Fibroblast of pulmonary artery (primary cell): ENCODE results near the gene BICC1.

Source experiments
- DNase-seq: peaks from one replicate; pipeline ENCODE4 v3.0.0-alpha.2; 2010; ENCODE audit warnings: low read depth
- H3K4me3 ChIP-seq: replicated peaks from 2 replicates; pipeline ENCODE4 v1.5.1; 2011; ENCODE audit warnings: low read depth, mild to moderate bottlenecking, control low read depth, low read length, moderate library complexity
- CTCF ChIP-seq: IDR thresholded peaks from 2 replicates; pipeline ENCODE4 v1.5.1; 2011; ENCODE audit warnings: mild to moderate bottlenecking, control low read depth, low read length, inconsistent platforms; ENCODE audit errors: missing control alignments

Gene BICC1

GRCh38 chr10:58827381-58827780, 314.7 kb downstream of the BICC1 start:
- TF ChIP-seq CTCF, result no peak
- no peak overlapping the region for H3K4me3 ChIP-seq
- DNase-seq, result no peak

- H3K4me3 ChIP-seq, result no peak overlapping the region
- no peak for TF ChIP-seq CTCF
- DNase-seq, result no peak
Measured at GRCh38 chr10:58829839-58830238, 317.2 kb downstream of the BICC1 start.

GRCh38 chr10:58830697-58831096, 318.0 kb downstream of the BICC1 start:
- DNase-seq, result no peak
- H3K4me3 ChIP-seq, result no peak overlapping the region
- TF ChIP-seq CTCF, result no peak

DNA sequence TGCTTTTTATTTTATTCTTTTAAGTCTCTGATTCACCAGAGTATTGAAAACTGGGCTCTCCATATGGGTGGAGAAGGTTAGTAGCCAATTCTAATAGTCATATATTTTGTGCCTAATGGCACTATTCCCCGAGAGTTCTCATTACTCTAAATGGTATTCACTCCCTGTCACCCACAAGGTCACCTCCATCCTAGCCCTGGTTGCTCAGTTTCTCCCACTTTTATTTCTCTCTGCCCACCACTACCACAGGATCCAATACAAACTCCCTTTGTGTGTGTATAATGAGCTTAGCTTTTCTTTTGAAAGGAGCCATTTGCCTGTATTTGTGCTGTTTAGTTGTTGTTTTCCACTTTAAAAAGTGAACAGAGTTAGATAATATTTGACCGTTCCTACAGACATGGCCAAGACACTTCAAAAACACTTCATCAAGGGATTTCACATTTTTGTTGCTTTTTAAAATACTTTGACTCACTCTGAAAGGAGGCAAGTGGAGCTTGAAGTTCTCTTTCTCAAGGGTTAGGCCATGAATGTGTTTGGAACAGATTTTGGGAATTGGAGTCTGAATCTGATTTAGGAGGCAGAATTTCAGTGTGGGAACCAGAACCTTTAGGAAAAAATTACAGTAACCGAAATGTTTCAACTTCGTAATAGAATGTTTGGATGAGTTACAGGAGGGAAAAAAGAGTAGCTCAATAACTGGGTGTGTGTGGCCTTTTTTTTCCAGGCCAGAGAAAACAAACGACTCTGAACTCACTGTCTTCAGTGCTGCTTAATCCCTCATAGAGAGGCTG, 321.3 kb downstream of the BICC1 start:
- no peak overlapping the region for H3K4me3 ChIP-seq
- DNase-seq, result no peak
- TF ChIP-seq CTCF, result no peak

- no peak for TF ChIP-seq CTCF
- no peak overlapping the region for H3K4me3 ChIP-seq
- no peak for DNase-seq
Measured at GRCh38 chr10:58836176-58836700, 323.6 kb downstream of the BICC1 start.

- no peak for TF ChIP-seq CTCF
- DNase-seq, result no peak
- H3K4me3 ChIP-seq, result no peak overlapping the region
Measured at GRCh38 chr10:58836991-58837575, 324.4 kb downstream of the BICC1 start.
